ENCODE measurements around the gene CENPN.

DNA sequence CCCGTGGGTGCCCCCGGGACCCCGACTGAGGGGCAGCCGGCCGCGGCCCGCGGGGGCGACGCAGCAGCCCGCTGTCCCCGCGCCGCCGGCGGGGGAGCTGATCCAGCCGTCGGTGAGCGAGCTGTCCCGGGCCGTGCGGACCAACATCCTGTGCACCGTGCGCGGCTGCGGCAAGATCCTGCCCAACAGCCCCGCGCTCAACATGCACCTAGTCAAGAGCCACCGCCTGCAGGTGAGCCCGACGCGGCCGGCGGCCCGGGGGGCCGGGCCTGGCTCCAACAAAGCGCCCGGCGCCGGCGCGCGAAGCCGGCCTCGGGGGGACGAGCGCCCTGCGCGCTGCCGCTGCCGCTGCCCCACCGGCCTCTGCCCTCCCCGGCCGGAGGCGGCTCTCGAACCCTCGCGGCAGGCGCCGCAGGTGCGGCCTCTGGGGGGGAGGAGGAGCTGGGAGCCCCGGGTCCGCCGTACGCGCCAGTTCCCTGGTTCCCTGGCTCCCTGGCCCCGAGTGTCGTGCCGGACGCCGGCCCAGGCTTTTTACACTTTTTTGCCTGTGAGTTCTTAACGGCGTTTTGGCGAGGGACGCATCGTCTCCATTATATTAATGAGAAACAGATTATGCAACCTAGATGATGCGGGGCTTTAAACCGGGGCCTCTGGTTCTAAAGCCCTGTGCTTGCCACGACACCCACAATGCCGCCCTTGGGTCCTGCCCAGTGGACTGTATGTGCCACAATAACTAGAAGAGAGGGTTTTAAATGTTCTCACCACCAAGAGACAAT is 29.1 kb downstream of the CENPN start:
- TF ChIP-seq CTCF (IDR thresholded peaks at IDR 0.05) (no peak), POLR2A (IDR thresholded peaks at IDR 0.05) (no peak)

Data from adrenal gland (tissue), 5 donors.